Subcutaneous abdominal adipose tissue (tissue), 5 donors: Measurements from ENCODE around the gene CCDC142.
A peak's percentile ranks its signal among the peaks of the same experiment; 100 is the strongest.
"Not testable (repeated sequence)": the region's sequence is repeated elsewhere in the genome, so short reads cannot be mapped to it uniquely, and the experiment has no call there.

ENCODE experiments used
- H3K27ac ChIP-seq: one replicate; pipeline ENCODE4 v1.7.0; 2013; ENCODE audit warnings: low read depth, mild to moderate bottlenecking, inconsistent platforms, low read length, moderate library complexity
- H3K27me3 ChIP-seq, 5 donors: one replicate each; pipeline ENCODE4 v1.7.0; 2013; ENCODE audit warnings: low read length in 5 of 5, inconsistent platforms in 1 of 5; ENCODE audit not compliant: control insufficient read depth in 5 of 5, insufficient read depth in 4 of 5
- H3K36me3 ChIP-seq, 5 donors: one replicate each; pipeline ENCODE4 v1.7.0; 2013; ENCODE audit warnings: low read length in 5 of 5; ENCODE audit not compliant: control insufficient read depth in 5 of 5, insufficient read depth in 5 of 5
- H3K4me1 ChIP-seq, 5 donors: one replicate each; pipeline ENCODE4 v1.7.0; 2013; ENCODE audit warnings: low read length in 5 of 5, mild to moderate bottlenecking in 3 of 5, moderate library complexity in 1 of 5; ENCODE audit not compliant: control insufficient read depth in 5 of 5, insufficient read depth in 5 of 5
- H3K4me3 ChIP-seq, 5 donors: one replicate each; pipeline ENCODE4 v1.7.0; 2013; ENCODE audit warnings: low read length in 5 of 5, low read depth in 1 of 5
- H3K9ac ChIP-seq, 5 donors: one replicate each; pipeline ENCODE4 v1.7.0; 2013; ENCODE audit warnings: low read length in 5 of 5, mild to moderate bottlenecking in 4 of 5, moderate library complexity in 3 of 5
- H3K9me3 ChIP-seq, 5 donors: one replicate each; pipeline ENCODE4 v1.7.0; 2013; ENCODE audit warnings: low read length in 5 of 5; ENCODE audit not compliant: control insufficient read depth in 5 of 5
- donor health status: healthy.
- donor health status: healthy.
- donor health status: healthy.
- donor health status: healthy.
- donor health status: healthy.

CCDC142 gene

DNA sequence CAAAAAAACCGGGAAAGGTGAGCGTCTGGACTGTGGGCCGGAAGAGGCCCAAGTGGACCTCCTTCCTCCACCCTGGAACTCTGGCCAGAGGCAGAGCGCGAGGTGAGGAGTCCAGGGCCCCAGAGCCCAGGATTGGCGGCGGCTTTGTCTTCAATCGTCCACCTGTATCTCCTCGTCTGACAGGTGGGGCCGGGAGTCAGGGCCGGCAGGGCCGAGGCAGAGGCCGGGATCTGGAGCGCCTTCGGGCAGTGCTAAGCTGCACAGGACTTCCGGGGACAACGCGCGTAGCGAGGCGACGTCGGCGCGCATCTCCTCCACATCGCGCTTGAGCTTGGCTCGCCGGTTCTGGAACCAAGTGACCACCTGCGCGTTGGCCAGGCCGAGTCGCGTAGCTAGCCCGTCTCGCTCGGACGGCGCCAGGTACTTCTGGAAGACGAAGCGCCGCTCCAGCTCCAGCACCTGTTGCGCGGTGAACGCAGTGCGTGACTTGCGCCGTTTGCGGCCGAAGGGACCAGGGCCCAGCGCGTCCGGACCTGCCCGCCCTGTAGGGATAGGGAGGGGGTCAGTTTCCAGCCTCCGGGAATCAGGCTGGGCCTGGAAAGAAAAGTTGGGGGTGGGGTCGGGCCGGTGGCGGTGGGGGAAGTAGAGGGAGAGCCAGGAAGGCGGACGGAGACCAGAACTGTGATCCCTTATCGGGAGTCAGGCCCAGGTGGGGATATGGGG lies 15.1 kb upstream of the CCDC142 start:
- Histone ChIP-seq H3K9me3 (no peaks in the 10 kb centered on the region), H3K4me3 (peak overlapping the region in 3 of 5 donors; percentile 50 to 56 (median 52)), H3K36me3 (peaks cover 5 to 17% (median 16%) of the 10 kb centered on the region in 5 donors), H3K27ac (no peak overlapping the region), H3K9ac (peak overlapping the region in 1 of 5 donors; percentile 11), H3K4me1 (peaks cover 0 to 40% (median 35%) of the 10 kb centered on the region in 5 donors), H3K27me3 (peaks cover 31 to 52% (median 39%) of the 10 kb centered on the region in 5 donors)

DNA sequence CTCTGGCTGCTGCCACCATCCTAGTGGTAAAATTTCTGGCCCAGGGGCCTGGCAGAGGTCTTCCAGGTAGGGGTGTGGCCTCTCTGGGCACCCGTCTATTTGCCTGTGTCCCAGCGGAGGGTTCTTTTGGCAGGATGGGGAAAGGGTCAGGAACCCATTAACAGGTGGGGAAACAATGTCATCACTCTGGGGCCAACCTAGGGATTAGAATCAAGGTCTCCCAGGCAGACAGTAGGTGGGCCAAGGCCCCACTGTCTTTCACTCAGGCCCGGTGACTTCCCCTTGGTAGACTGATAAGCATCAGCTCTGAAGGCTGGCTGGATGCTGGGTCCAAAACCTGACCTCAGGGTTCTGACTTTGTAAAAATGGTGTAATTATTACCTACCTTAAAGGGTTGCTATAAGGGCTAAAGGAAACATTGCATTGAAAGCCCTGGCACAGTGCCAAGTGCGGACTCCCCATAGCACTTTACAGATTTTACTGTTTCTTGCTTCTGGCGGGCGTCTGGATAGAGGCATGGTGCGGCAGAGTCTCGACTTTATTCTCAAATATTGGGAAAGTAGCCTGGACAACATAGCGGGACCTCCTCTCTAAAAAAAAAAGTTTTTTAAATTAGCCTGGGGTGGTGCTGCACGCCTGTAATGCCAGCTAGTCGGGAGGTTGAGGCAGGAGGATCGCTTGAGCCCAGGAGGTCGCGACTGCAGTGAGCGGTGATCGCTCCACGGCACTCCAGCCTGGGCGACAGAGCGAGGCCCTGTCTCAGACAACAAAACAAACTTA lies 14.4 kb upstream of the CCDC142 start:
- Histone ChIP-seq H3K9ac (no peak overlapping the region), H3K9me3 (no peaks in the 10 kb centered on the region), H3K4me1 (peaks cover 0 to 33% (median 28%) of the 10 kb centered on the region in 5 donors), H3K27ac (no peak overlapping the region), H3K36me3 (peaks cover 5 to 25% (median 23%) of the 10 kb centered on the region in 5 donors), H3K27me3 (peaks cover 31 to 46% (median 39%) of the 10 kb centered on the region in 5 donors), H3K4me3 (peak overlapping the region in 2 of 5 donors; percentile 52 to 56)

DNA sequence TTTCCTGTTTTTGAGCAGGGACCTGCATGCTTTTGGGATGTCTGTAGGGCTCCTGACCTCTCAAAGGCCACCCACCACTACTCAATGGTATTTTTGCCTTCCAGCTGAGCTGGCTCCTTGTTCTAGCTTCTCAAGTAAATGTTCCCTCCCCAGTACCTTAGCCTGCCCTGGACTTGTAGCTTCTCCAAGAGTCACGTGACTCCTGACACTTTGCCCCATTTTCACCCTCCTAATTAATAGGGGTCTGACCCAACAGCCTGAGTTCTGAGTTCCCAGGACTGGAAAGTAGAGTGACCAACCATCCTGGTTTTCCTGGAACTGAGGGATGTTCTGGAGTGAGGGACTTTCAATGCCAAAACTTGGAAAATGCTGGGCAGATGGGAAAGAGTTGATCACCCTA lies 12.6 kb upstream of the CCDC142 start:
- H3K27me3 ChIP-seq = peaks cover 30 to 34% (median 34%) of the 10 kb centered on the region in 5 donors
- no peaks in the 10 kb centered on the region for H3K9me3 ChIP-seq
- no peak overlapping the region for H3K9ac ChIP-seq
- no peak overlapping the region for H3K27ac ChIP-seq
- no peak overlapping the region for H3K4me3 ChIP-seq
- peaks cover 5 to 42% (median 41%) of the 10 kb centered on the region in 5 donors for H3K36me3 ChIP-seq
- H3K4me1 ChIP-seq = peaks cover 0 to 28% (median 22%) of the 10 kb centered on the region in 5 donors

DNA sequence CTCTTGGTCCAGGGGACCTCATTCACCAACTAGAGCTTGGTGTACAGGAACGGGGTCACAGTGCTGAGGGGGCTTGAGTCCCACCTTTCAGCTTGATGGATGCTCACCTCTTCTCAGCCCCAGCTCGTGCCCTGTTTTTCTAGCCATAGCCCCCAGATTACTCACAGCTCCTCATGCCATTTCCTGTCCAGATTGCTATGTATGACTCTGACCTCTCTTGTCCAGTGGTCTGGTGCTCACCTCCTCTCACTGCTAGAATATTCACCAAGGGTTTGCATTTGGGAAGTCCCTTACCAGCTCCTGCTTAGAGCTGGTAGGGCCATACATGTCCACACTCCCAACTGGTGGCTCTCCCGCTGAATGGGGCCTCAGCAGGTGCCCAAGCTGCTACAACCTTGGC lies 10.7 kb upstream of the CCDC142 start:
- H3K9me3 ChIP-seq = no peaks in the 10 kb centered on the region
- no peak overlapping the region for H3K9ac ChIP-seq
- no peak overlapping the region for H3K27ac ChIP-seq
- H3K36me3 ChIP-seq = peaks cover 5 to 57% (median 46%) of the 10 kb centered on the region in 5 donors
- peaks cover 0 to 14% (median 11%) of the 10 kb centered on the region in 5 donors for H3K4me1 ChIP-seq
- peaks cover 13 to 17% (median 15%) of the 10 kb centered on the region in 5 donors for H3K27me3 ChIP-seq
- no peak overlapping the region for H3K4me3 ChIP-seq

DNA sequence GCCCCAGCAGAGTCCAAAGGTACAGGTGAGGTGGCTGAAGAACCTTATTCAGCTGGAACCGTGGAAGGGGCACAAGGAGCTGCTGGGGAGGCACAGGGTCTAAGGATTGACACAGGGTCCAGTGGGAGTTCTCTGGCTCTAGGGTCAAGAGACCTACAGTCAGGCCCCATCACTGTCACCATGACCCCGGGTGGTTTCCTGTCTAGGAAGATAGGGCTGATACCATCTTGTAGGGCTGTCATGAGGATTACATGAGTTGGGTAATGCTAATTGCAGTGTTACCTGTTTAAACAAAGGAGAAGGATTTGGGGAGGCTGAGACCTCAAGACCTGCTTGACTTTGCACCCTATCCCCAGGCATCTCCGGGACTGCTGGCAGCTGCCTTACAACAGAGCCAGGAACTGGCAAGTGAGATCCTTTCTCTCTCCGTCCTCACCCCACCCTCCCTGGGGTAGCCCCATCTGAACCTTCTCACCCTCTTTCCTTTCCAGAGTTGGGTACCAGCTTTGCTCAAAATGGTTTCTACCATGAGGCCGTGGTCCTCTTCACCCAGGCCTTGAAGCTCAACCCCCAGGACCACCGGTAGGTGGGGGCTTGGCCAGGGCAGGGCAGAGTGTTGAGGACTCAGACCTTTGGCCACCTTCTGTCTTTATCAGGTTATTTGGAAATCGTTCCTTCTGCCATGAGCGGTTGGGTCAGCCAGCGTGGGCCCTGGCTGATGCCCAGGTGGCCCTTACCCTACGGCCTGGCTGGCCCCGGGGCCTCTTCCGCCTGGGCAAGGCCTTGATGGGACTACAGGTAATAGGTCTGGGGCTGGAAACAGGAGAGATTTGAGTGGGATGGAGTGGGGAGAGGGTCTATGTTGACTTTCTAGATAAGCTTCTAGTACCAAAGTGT lies 9.1 kb upstream of the CCDC142 start:
- H3K27ac ChIP-seq = no peak overlapping the region

DNA sequence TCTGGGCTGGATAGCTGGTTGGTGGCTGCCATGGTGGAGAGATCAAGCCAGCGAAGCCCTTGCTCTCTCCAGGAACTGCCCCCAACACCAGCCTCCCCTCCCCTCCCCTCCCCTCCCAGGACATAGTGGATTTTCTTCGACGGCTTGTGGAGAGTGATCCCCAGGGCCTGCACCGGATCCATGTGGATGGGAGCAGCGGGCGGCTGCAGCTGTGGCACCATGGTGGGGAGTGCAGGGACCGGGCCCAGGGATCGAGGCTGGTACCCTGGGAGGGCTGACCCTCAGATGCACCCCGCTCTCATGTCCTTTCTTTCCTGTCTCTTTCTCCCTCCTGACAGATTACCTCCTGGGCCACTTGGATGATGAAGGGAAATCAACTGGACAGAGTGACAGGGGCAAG lies 7.1 kb upstream of the CCDC142 start:
- Histone ChIP-seq H3K9me3 (no peaks in the 10 kb centered on the region), H3K4me3 (no peak overlapping the region), H3K27ac (no peak overlapping the region), H3K4me1 (no peaks in the 10 kb centered on the region), H3K9ac (no peak overlapping the region), H3K27me3 (no peaks in the 10 kb centered on the region), H3K36me3 (peaks cover 8 to 81% (median 56%) of the 10 kb centered on the region in 5 donors)

More for the DNA sequence above, 9.1 kb upstream of the CCDC142 start:
- no peaks in the 10 kb centered on the region for H3K4me1 ChIP-seq
- H3K27me3 ChIP-seq = peaks cover 0 to 3% (median 0%) of the 10 kb centered on the region in 5 donors
- H3K9ac ChIP-seq = no peak overlapping the region
- no peaks in the 10 kb centered on the region for H3K9me3 ChIP-seq
- no peak overlapping the region for H3K4me3 ChIP-seq
- H3K36me3 ChIP-seq = peaks cover 5 to 68% (median 49%) of the 10 kb centered on the region in 5 donors

DNA sequence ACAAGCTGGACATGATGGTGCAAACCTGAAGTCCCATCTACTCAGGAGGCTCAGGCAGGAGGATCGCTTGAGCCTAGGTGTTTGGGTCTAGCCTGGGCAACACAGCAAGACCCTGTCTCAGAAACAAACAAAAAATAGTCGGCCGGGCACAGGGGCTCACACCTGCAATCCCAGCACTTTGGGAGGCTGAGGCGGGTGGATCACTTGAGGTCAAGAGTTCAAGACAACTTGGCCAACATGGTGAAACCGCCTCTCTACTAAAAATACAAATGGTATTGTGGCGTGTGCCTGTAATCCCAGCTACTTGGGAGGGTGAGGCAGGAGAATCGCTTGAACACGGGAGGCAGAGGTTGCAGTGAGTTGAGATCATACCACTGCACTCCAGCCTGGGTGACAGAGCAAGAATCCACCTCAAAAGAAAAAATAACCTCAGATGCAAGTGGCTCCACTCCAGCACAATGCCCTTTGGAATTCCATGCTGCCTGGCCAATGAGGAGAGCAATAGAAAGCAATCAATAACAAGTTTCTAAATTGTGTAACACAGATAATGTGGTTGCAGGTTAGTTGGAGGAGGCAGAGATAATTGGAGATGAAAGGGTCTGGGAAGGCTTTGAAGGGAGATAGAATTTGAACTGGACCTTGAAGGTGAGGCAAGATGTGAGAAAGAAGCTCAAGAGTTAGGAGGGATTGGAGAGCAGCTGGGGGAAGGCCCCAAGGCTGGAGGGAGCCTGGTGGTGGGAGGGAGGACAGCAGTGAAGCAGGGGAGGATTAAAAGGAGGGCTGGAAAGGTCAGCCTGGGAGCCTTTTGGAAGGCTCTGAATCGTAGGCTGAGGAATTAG lies 6.1 kb upstream of the CCDC142 start:
- Histone ChIP-seq H3K27ac (no peak overlapping the region), H3K27me3 (no peaks in the 10 kb centered on the region), H3K36me3 (peaks cover 3 to 74% (median 49%) of the 10 kb centered on the region in 5 donors), H3K9me3 (no peaks in the 10 kb centered on the region), H3K9ac (no peak overlapping the region), H3K4me3 (no peak overlapping the region), H3K4me1 (peaks cover 0 to 4% (median under 1%) of the 10 kb centered on the region in 5 donors)

DNA sequence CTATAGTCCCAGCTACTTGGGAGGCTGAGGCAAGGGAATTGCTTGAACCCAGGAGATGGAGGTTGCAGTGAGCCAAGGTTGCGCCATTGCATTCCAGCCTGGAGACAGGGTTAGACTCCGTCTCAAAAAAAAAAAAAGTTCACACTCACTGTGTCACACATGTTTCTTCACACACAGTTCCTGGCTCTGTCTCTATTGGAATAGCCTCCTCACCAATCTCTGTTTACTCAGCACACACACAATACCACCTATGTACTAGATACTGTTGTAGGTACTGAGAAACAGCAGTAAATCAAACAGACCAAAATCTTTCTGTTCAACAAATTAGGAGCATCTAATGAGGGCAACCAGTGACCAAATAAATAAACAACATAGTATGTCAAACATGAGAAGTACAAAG lies 3.3 kb upstream of the CCDC142 start:
- H3K27ac ChIP-seq = no peak overlapping the region
- no peak overlapping the region for H3K4me3 ChIP-seq
- no peak overlapping the region for H3K9ac ChIP-seq
- H3K36me3 ChIP-seq = peaks cover 3 to 47% (median 22%) of the 10 kb centered on the region in 5 donors
- no peaks in the 10 kb centered on the region for H3K27me3 ChIP-seq
- H3K9me3 ChIP-seq = no peaks in the 10 kb centered on the region
- peaks cover 4 to 26% (median 23%) of the 10 kb centered on the region in 5 donors for H3K4me1 ChIP-seq

DNA sequence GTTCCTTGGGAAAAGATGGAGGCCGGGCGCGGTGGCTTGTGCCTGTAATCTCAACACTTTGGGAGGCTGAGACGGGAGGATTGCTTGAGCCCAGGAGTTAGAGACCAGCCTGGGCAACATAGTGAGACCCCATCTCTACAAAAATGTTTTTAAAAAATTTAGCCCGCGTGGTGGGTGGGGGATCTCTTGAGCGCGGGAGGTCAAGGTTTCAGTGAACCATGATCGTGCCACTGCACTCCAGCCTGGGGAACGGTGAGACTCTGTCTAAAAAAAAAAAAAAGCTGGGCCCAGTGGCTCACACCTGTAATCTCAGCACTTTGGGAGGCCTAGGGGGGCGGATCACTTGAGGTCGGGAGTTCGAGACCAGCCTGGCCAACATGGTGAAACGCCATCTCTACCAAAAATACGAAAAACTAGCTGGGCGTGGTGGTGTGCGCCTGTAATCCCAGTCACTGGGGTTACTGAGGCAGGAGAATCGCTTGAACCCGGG lies 922 bp upstream of the CCDC142 start:
- not testable (repeated sequence) for H3K27me3 ChIP-seq, H3K9me3 ChIP-seq, H3K27ac ChIP-seq
- Histone ChIP-seq H3K4me3 (peak overlapping the region; percentile 95 to 100 (median 98)), H3K36me3 (peaks cover 6 to 48% (median 19%) of the 10 kb centered on the region in 5 donors), H3K9ac (peak overlapping the region; percentile 56 to 94 (median 87)), H3K4me1 (peaks cover 6 to 32% (median 28%) of the 10 kb centered on the region in 5 donors)
